Measurements from ENCODE around the gene ZBTB24.

- no peak for TF ChIP-seq CTCF (conservative IDR thresholded peaks at IDR 0.05 in 1 of 2, IDR thresholded peaks at IDR 0.05 in 1 of 2; ENCODE audit: extremely low read depth in 1 of 2, insufficient read depth in 1 of 2, low read depth in 1 of 2, low read length in 2 of 2)
- no peak for TF ChIP-seq EZH2 (IDR thresholded peaks at IDR 0.05; ENCODE audit: borderline replicate concordance, low read length)
These were observed 4.7 kb downstream of the ZBTB24 start for GRCh38 chr6:109478222-109478805.

Data from mammary epithelial cell (primary cell).